Naive B cell (primary cell): ENCODE measurements around the gene MPP3. TPM values are rescaled to one million over a fixed set of nuclear protein-coding genes. Genes with fewer than 3 reads are reported as not detected.

Source experiments
- ATAC-seq, 2 donors: fragments of 150-1000 bp; cut with Tn5 transposase; 2 replicates each; pipeline ENCODE4 v1.10.0; 2021; ENCODE audit warnings: low read depth in 2 of 2, mild to moderate bottlenecking in 2 of 2, moderate library complexity in 2 of 2
- DNase-seq: peaks from one replicate; pipeline ENCODE4 v3.0.0; 2022
- H3K27ac Mint-ChIP-seq, 6 donors: one replicate each; pipeline ENCODE4 v1.8.0; 2020 to 2022; ENCODE audit warnings: mild to moderate bottlenecking in 6 of 6, mixed read lengths in 6 of 6, moderate library complexity in 5 of 6, inconsistent platforms in 2 of 6
- H3K27me3 Mint-ChIP-seq, 3 donors: one replicate each; pipeline ENCODE4 v1.8.0; 2021 to 2022; ENCODE audit warnings: mixed read lengths in 3 of 3, mild to moderate bottlenecking in 1 of 3
- H3K36me3 Mint-ChIP-seq, 2 donors: one replicate each; pipeline ENCODE4 v1.8.0; 2020 to 2022; ENCODE audit warnings: mixed read lengths in 2 of 2, inconsistent platforms in 1 of 2, mild to moderate bottlenecking in 1 of 2
- H3K4me1 Mint-ChIP-seq, 3 donors: one replicate each; pipeline ENCODE4 v1.8.0; 2020 to 2022; ENCODE audit warnings: mixed read lengths in 3 of 3, inconsistent platforms in 1 of 3, mild to moderate bottlenecking in 1 of 3, moderate library complexity in 1 of 3
- H3K4me3 Mint-ChIP-seq, 8 donors: one replicate each; pipeline ENCODE4 v1.8.0; 2020 to 2022; ENCODE audit warnings: mild to moderate bottlenecking in 8 of 8, mixed read lengths in 8 of 8, moderate library complexity in 8 of 8, inconsistent platforms in 2 of 8
- H3K9me3 Mint-ChIP-seq, 7 donors: one replicate each; pipeline ENCODE4 v1.8.0; 2020 to 2022; ENCODE audit warnings: mixed read lengths in 7 of 7, mild to moderate bottlenecking in 5 of 7, inconsistent platforms in 2 of 7, moderate library complexity in 1 of 7
- polyA plus RNA-seq, 6 donors: library from polyadenylated mRNA; unstranded; fragments of 300-500 nt; fragmentation: Illumina TruSeq; gene quantifications; one replicate each; pipeline ENCODE4 v1.2.3, GENCODE V29; 2021; ENCODE audit warnings: low read depth in 6 of 6

Gene MPP3
- polyA plus RNA-seq, 6 donors from 2014 or later: not detected

GRCh38 chr17:43779145-43780125 is 53.5 kb downstream of the MPP3 start:
- ATAC-seq: peak; percentile 38 to 52
- no peak for DNase-seq
- H3K4me3 Mint-ChIP-seq: peak overlapping the region; percentile 70 to 92 (median 87)
- peaks cover 6 to 21% (median 7%) of the 10 kb centered on the region in 3 donors for H3K4me1 Mint-ChIP-seq
- H3K27me3 Mint-ChIP-seq: peaks cover 24 to 48% (median 39%) of the 10 kb centered on the region in 3 donors
- H3K27ac Mint-ChIP-seq: peak overlapping the region in 5 of 6 donors; percentile 24 to 92 (median 84)
- no peaks in the 10 kb centered on the region for H3K36me3 Mint-ChIP-seq
- H3K9me3 Mint-ChIP-seq: no peaks in the 10 kb centered on the region

GRCh38 chr17:43778337-43779144 is 54.4 kb downstream of the MPP3 start, which contains the start of gene DUSP3:
DUSP3 (minus strand) TSS chr17:43778977; CDS start chr17:43778924, 53 bp downstream.
- no peaks in the 10 kb centered on the region for H3K36me3 Mint-ChIP-seq
- ATAC-seq (peak; percentile 93 to 94), DNase-seq (peak; percentile 74)
- H3K27ac Mint-ChIP-seq: peak within 1 kb of the TSS; percentile 57 to 93 (median 88)
- H3K9me3 Mint-ChIP-seq: no peaks in the 10 kb centered on the region
- peaks cover 21 to 39% (median 31%) of the 10 kb centered on the region in 3 donors for H3K27me3 Mint-ChIP-seq
- H3K4me3 Mint-ChIP-seq: peak within 1 kb of the TSS; percentile 82 to 92 (median 88)
- peaks cover 9 to 30% (median 9%) of the 10 kb centered on the region in 3 donors for H3K4me1 Mint-ChIP-seq

- H3K4me1 Mint-ChIP-seq: peaks cover 25 to 42% (median 25%) of the 10 kb centered on the region in 3 donors
- peak overlapping the region in 3 of 6 donors; percentile 15 to 89 (median 88) for H3K27ac Mint-ChIP-seq
- peaks cover 0 to under 1% (median 0%) of the 10 kb centered on the region in 3 donors for H3K27me3 Mint-ChIP-seq
- H3K4me3 Mint-ChIP-seq: peak overlapping the region in 3 of 8 donors; percentile 44 to 75 (median 57)
- no peak for DNase-seq
- no peaks in the 10 kb centered on the region for H3K9me3 Mint-ChIP-seq
- no peak for ATAC-seq
- no peaks in the 10 kb centered on the region for H3K36me3 Mint-ChIP-seq
Measured at GRCh38 chr17:43774304-43775250, 58.4 kb downstream of the MPP3 start.

GRCh38 chr17:43772877-43773648 is 59.9 kb downstream of the MPP3 start:
- H3K27me3 Mint-ChIP-seq: no peaks in the 10 kb centered on the region

GRCh38 chr17:43771463-43771862 is 61.5 kb downstream of the MPP3 start:
- no peaks in the 10 kb centered on the region for H3K27me3 Mint-ChIP-seq
- peaks cover 29 to 44% (median 30%) of the 10 kb centered on the region in 3 donors for H3K4me1 Mint-ChIP-seq
- H3K27ac Mint-ChIP-seq: no peak overlapping the region
- H3K4me3 Mint-ChIP-seq: no peak overlapping the region
- no peak for ATAC-seq
- no peaks in the 10 kb centered on the region for H3K9me3 Mint-ChIP-seq
- no peaks in the 10 kb centered on the region for H3K36me3 Mint-ChIP-seq
- no peak for DNase-seq

More at GRCh38 chr17:43772877-43773648, 59.9 kb downstream of the MPP3 start:
- peak; percentile 16 to 37 for ATAC-seq
- Mint-ChIP-seq H3K27ac (peak overlapping the region; percentile 74 to 96 (median 88)), H3K9me3 (no peaks in the 10 kb centered on the region), H3K36me3 (no peaks in the 10 kb centered on the region), H3K4me1 (peaks cover 28 to 47% (median 30%) of the 10 kb centered on the region in 3 donors), H3K4me3 (peak overlapping the region in 7 of 8 donors; percentile 50 to 76 (median 64))
- DNase-seq: peak; percentile 21

GRCh38 chr17:43770957-43771356 is 62.0 kb downstream of the MPP3 start:
- DNase-seq: no peak
- no peak for ATAC-seq
- Mint-ChIP-seq H3K4me1 (peaks cover 29 to 44% (median 30%) of the 10 kb centered on the region in 3 donors), H3K36me3 (no peaks in the 10 kb centered on the region), H3K9me3 (no peaks in the 10 kb centered on the region), H3K27ac (peak overlapping the region in 2 of 6 donors; percentile 29 to 75), H3K27me3 (no peaks in the 10 kb centered on the region), H3K4me3 (no peak overlapping the region)

- no peaks in the 10 kb centered on the region for H3K36me3 Mint-ChIP-seq
- no peak overlapping the region for H3K27ac Mint-ChIP-seq
- ATAC-seq: no peak
- H3K4me1 Mint-ChIP-seq: peaks cover 27 to 42% (median 29%) of the 10 kb centered on the region in 3 donors
- no peak for DNase-seq
- no peak overlapping the region for H3K4me3 Mint-ChIP-seq
- no peaks in the 10 kb centered on the region for H3K9me3 Mint-ChIP-seq
- no peaks in the 10 kb centered on the region for H3K27me3 Mint-ChIP-seq
Measured at GRCh38 chr17:43769859-43770258, 63.1 kb downstream of the MPP3 start.

GRCh38 chr17:43769426-43769825 is 63.5 kb downstream of the MPP3 start:
- Mint-ChIP-seq H3K27me3 (no peaks in the 10 kb centered on the region), H3K36me3 (no peaks in the 10 kb centered on the region), H3K4me3 (peak overlapping the region in 1 of 8 donors; percentile 6), H3K4me1 (peaks cover 27 to 41% (median 29%) of the 10 kb centered on the region in 3 donors), H3K9me3 (no peaks in the 10 kb centered on the region), H3K27ac (no peak overlapping the region)
- no peak for ATAC-seq
- no peak for DNase-seq

- no peak for DNase-seq
- no peaks in the 10 kb centered on the region for H3K36me3 Mint-ChIP-seq
- ATAC-seq: no peak
- peak overlapping the region in 1 of 6 donors; percentile 80 for H3K27ac Mint-ChIP-seq
- no peaks in the 10 kb centered on the region for H3K27me3 Mint-ChIP-seq
- no peaks in the 10 kb centered on the region for H3K9me3 Mint-ChIP-seq
- H3K4me3 Mint-ChIP-seq: peak overlapping the region in 2 of 8 donors; percentile 54 to 55
- peaks cover 27 to 36% (median 29%) of the 10 kb centered on the region in 3 donors for H3K4me1 Mint-ChIP-seq
Measured at GRCh38 chr17:43768943-43769342, 64.0 kb downstream of the MPP3 start.

- Mint-ChIP-seq H3K27ac (peak overlapping the region in 2 of 6 donors; percentile 20 to 90), H3K36me3 (no peaks in the 10 kb centered on the region), H3K4me1 (peaks cover 23 to 30% (median 25%) of the 10 kb centered on the region in 3 donors), H3K9me3 (no peaks in the 10 kb centered on the region), H3K4me3 (peak overlapping the region in 3 of 8 donors; percentile 30 to 54 (median 40)), H3K27me3 (no peaks in the 10 kb centered on the region)
- peak; percentile 90 to 93 for ATAC-seq
- DNase-seq: peak; percentile 44
Measured at GRCh38 chr17:43768382-43768781, 64.6 kb downstream of the MPP3 start.

GRCh38 chr17:43767713-43768059 is 65.3 kb downstream of the MPP3 start:
- no peak for ATAC-seq
- H3K9me3 Mint-ChIP-seq: no peaks in the 10 kb centered on the region
- H3K36me3 Mint-ChIP-seq: no peaks in the 10 kb centered on the region
- H3K4me3 Mint-ChIP-seq: peak overlapping the region in 1 of 8 donors; percentile 16
- DNase-seq: no peak
- peaks cover 16 to 23% (median 18%) of the 10 kb centered on the region in 3 donors for H3K4me1 Mint-ChIP-seq
- peak overlapping the region in 1 of 6 donors; percentile 12 for H3K27ac Mint-ChIP-seq
- H3K27me3 Mint-ChIP-seq: peaks cover 0 to 1% (median 0%) of the 10 kb centered on the region in 3 donors
